ENCODE results near the gene SPEF1.

DNA sequence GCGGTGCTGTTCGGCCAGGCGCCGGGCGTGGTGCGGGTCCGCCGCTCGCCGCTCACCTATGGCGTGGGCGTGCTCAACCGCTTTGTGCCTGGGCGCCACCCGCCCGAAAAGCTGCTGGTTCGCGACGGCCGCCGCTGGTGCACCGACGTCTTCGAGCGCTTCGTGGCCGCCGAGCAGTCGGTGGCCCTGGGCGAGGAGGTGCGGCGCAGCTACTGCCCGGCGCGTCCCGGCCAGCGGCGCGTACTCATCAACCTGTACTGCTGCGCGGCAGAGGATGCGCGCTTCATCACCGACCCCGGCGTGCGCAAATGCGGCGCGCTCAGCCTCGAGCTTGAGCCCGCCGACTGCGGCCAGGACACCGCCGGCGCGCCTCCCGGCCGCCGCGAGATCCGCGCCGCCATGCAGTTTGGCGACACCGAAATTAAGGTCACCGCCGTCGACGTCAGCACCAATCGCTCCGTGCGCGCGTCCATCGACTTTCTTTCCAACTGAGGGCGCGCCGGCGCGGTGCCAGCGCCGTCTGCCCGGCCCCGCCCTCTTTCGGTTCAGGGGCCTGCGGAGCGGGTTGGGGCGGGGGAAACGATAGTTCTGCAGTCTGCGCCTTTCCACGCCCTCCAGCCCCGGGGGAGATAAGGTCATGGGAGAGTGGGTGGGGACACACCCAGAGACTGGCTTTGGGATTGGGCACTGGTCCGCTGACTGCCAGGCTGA is 29.4 kb downstream of the SPEF1 start:
- TF ChIP-seq, protein P1, sequence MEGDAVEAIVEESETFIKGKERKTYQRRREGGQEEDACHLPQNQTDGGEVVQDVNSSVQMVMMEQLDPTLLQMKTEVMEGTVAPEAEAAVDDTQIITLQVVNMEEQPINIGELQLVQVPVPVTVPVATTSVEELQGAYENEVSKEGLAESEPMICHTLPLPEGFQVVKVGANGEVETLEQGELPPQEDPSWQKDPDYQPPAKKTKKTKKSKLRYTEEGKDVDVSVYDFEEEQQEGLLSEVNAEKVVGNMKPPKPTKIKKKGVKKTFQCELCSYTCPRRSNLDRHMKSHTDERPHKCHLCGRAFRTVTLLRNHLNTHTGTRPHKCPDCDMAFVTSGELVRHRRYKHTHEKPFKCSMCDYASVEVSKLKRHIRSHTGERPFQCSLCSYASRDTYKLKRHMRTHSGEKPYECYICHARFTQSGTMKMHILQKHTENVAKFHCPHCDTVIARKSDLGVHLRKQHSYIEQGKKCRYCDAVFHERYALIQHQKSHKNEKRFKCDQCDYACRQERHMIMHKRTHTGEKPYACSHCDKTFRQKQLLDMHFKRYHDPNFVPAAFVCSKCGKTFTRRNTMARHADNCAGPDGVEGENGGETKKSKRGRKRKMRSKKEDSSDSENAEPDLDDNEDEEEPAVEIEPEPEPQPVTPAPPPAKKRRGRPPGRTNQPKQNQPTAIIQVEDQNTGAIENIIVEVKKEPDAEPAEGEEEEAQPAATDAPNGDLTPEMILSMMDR (IDR thresholded peaks at IDR 0.05): no peak
- TF ChIP-seq POLR2A (IDR thresholded peaks at IDR 0.05): no peak

All from tibial nerve (tissue), 3 donors.